ENCODE results near the gene PRDM11.

DNA sequence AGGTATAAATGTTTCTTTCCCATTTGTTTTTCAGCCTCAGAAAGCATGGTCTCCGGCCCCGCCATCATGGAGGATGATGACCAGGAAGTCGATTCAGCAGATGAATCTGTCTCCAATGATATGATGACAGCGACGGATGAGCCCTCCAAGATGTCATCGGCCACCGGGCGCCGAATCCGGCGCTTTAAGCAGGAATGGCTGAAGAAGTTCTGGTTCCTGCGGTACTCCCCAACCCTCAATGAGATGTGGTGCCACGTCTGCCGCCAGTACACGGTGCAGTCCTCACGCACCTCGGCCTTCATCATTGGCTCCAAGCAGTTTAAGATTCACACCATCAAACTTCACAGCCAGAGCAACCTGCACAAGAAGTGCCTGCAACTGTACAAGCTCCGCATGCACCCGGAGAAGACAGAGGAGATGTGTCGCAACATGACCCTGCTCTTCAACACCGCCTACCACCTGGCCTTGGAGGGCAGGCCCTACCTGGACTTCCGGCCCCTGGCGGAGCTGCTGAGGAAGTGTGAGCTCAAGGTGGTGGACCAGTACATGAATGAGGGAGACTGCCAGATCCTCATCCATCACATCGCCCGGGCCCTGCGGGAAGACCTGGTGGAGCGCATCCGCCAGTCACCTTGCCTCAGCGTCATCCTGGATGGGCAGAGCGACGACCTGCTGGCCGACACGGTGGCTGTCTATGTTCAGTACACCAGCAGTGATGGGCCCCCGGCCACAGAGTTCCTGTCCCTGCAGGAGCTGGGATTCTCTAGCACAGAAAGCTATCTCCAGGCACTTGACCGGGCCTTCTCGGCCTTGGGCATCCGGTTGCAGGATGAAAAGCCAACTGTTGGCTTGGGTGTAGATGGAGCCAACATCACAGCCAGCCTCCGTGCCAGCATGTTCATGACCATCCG, 79.8 kb downstream of the PRDM11 start:
- TF ChIP-seq FOS (IDR thresholded peaks at IDR 0.05; ENCODE audit: borderline replicate concordance, extremely low read depth, insufficient read length) (no peak), MYC (IDR thresholded peaks at IDR 0.05; ENCODE audit: insufficient read depth, insufficient read length, insufficient replicate concordance, low read length, severe bottlenecking) (no peak), SMC3 (IDR thresholded peaks at IDR 0.05; ENCODE audit: borderline replicate concordance, low read length) (no peak), POLR2A (IDR thresholded peaks at IDR 0.05; ENCODE audit: low read depth, low read length) (no peak)
- TF ChIP-seq, protein P1, sequence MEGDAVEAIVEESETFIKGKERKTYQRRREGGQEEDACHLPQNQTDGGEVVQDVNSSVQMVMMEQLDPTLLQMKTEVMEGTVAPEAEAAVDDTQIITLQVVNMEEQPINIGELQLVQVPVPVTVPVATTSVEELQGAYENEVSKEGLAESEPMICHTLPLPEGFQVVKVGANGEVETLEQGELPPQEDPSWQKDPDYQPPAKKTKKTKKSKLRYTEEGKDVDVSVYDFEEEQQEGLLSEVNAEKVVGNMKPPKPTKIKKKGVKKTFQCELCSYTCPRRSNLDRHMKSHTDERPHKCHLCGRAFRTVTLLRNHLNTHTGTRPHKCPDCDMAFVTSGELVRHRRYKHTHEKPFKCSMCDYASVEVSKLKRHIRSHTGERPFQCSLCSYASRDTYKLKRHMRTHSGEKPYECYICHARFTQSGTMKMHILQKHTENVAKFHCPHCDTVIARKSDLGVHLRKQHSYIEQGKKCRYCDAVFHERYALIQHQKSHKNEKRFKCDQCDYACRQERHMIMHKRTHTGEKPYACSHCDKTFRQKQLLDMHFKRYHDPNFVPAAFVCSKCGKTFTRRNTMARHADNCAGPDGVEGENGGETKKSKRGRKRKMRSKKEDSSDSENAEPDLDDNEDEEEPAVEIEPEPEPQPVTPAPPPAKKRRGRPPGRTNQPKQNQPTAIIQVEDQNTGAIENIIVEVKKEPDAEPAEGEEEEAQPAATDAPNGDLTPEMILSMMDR (IDR thresholded peaks at IDR 0.05 in 2 of 3, conservative IDR thresholded peaks at IDR 0.05 in 1 of 3; ENCODE audit: control insufficient read depth in 2 of 3, extremely low read depth in 1 of 3, insufficient read depth in 1 of 3, low read depth in 3 of 3, low read length in 3 of 3) = no peak
- TF ChIP-seq, protein P2, sequence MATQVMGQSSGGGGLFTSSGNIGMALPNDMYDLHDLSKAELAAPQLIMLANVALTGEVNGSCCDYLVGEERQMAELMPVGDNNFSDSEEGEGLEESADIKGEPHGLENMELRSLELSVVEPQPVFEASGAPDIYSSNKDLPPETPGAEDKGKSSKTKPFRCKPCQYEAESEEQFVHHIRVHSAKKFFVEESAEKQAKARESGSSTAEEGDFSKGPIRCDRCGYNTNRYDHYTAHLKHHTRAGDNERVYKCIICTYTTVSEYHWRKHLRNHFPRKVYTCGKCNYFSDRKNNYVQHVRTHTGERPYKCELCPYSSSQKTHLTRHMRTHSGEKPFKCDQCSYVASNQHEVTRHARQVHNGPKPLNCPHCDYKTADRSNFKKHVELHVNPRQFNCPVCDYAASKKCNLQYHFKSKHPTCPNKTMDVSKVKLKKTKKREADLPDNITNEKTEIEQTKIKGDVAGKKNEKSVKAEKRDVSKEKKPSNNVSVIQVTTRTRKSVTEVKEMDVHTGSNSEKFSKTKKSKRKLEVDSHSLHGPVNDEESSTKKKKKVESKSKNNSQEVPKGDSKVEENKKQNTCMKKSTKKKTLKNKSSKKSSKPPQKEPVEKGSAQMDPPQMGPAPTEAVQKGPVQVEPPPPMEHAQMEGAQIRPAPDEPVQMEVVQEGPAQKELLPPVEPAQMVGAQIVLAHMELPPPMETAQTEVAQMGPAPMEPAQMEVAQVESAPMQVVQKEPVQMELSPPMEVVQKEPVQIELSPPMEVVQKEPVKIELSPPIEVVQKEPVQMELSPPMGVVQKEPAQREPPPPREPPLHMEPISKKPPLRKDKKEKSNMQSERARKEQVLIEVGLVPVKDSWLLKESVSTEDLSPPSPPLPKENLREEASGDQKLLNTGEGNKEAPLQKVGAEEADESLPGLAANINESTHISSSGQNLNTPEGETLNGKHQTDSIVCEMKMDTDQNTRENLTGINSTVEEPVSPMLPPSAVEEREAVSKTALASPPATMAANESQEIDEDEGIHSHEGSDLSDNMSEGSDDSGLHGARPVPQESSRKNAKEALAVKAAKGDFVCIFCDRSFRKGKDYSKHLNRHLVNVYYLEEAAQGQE (IDR thresholded peaks at IDR 0.05; ENCODE audit: low read depth, low read length) = no peak
